Stomach (tissue), 9 donors: ENCODE data around the gene SELE. TPM values are rescaled to one million over a fixed set of nuclear protein-coding genes. Genes with fewer than 3 reads are reported as not detected.

ENCODE experiments used
- DNase-seq, 2 donors: peaks; one replicate each; pipeline versions ENCODE4 v3.0.0 to v3.0.0-alpha.2; 2013 to 2019
- H3K27ac ChIP-seq, 5 donors: fragments of 200-600 bp in 4 of 5; sonication (generic) in 4 of 5; one replicate each; pipeline ENCODE4 v1.5.1; 2013 to 2019; ENCODE audit warnings: mild to moderate bottlenecking in 1 of 5, moderate library complexity in 1 of 5
- H3K27me3 ChIP-seq, 3 donors: fragments of 200-600 bp; sonication (generic); one replicate each; pipeline ENCODE4 v1.5.1; 2017 to 2019; ENCODE audit warnings: mixed run types in 1 of 3
- H3K36me3 ChIP-seq, 4 donors: fragments of 200-600 bp; sonication (generic); 1 replicate in 3 of 4; 2 replicates in 1 of 4; pipeline ENCODE4 v1.5.1; 2016 to 2019
- H3K4me1 ChIP-seq, 4 donors: fragments of 200-600 bp; sonication (generic); one replicate each; pipeline ENCODE4 v1.5.1; 2016 to 2019
- H3K4me3 ChIP-seq, 4 donors: fragments of 200-600 bp; sonication (generic) in 3 of 4; one replicate each; pipeline ENCODE4 v1.5.1; 2016 to 2019; ENCODE audit warnings: mild to moderate bottlenecking in 1 of 4
- H3K9me3 ChIP-seq, 4 donors: fragments of 200-600 bp; sonication (generic); one replicate each; pipeline ENCODE4 v1.5.1; 2016 to 2019
- CTCF ChIP-seq, 7 experiments: fragments of 450-650 bp in 4 of 7; fragments of 200-600 bp in 3 of 7; sonication (generic) in 3 of 7; IDR thresholded peaks; one replicate each; pipeline ENCODE4 v1.5.1; 2016 to 2019; ENCODE audit warnings: antibody characterized with exemption in 7 of 7, control low read depth in 2 of 7, mild to moderate bottlenecking in 1 of 7
- EP300 ChIP-seq: sonication (generic); formaldehyde crosslinking; IDR thresholded peaks from one replicate; pipeline ENCODE4 v1.6.1; 2017; ENCODE audit warnings: antibody characterized with exemption
- POLR2A ChIP-seq, 4 donors: fragments of 450-650 bp; IDR thresholded peaks; one replicate each; pipeline ENCODE4 v1.6.1; 2016; ENCODE audit warnings: antibody characterized with exemption in 4 of 4, control low read depth in 2 of 4, mild to moderate bottlenecking in 1 of 4, moderate library complexity in 1 of 4
- POLR2AphosphoS5 ChIP-seq, 3 donors: sonication (generic); formaldehyde crosslinking; IDR thresholded peaks; one replicate each; pipeline ENCODE4 v1.6.1; 2016; ENCODE audit warnings: antibody characterized with exemption in 3 of 3
- WGBS, 5 donors: extraction: QIAGEN DNeasy Blood & Tissue Kit in 3 of 5; methylation state at CpG; one replicate each; pipeline versions ENCODE4 v1.1.5 to v1.1.7; 2013 to 2018; 5-methylcytosine and 5-hydroxymethylcytosine counted together
- intact Hi-C: fragments of 100-400 bp; cut with DNase I; formaldehyde crosslinking; loops from one replicate; pipeline ENCODE4 v1.15.1; 2023; ENCODE audit warnings: low total_unique reads
- polyA plus RNA-seq, 3 donors: library from polyadenylated mRNA; stranded (reverse); fragments of 200-250 nt; gene quantifications; one replicate each; pipeline ENCODE4 v1.2.3, GENCODE V29; 2013
- total RNA-seq, 5 donors: library from RNA; depleted of rRNA; stranded (reverse); fragments of >200 nt; gene quantifications; one replicate each; pipeline versions ENCODE4 v1.1.0 to v1.2.3, GENCODE V29; 2014 to 2016
- donor health status: healthy with polysubstance abuse.
- donor health status: Bipolar disorder and iron deficiency.
- donor health status: healthy.

SELE gene
- total and polyA plus RNA-seq, 8 donors = 0.29 to 0.87 (median 0.50) TPM; not detected in 2

GRCh38 chr1:169745015-169745861 is 11.4 kb upstream of the SELE start:
- intact Hi-C loops = no loop called here
- Histone ChIP-seq H3K36me3 (no peaks in the 10 kb centered on the region), H3K4me3 (no peak overlapping the region), H3K4me1 (no peaks in the 10 kb centered on the region), H3K27me3 (no peaks in the 10 kb centered on the region), H3K27ac (no peak overlapping the region), H3K9me3 (no peaks in the 10 kb centered on the region)
- DNase-seq = no peak
- WGBS, 5 donors = 62 to 72% (median 69%) methylated on average over 5 of the region's 5 CpGs
- TF ChIP-seq POLR2A (IDR thresholded peaks at IDR 0.05) = no peak
- no peak for TF ChIP-seq EP300

- Histone ChIP-seq H3K27ac (no peak overlapping the region), H3K36me3 (no peaks in the 10 kb centered on the region), H3K4me1 (no peaks in the 10 kb centered on the region), H3K4me3 (no peak overlapping the region), H3K9me3 (no peaks in the 10 kb centered on the region), H3K27me3 (no peaks in the 10 kb centered on the region)
- TF ChIP-seq EP300 (no peak), CTCF (IDR thresholded peaks at IDR 0.05) (no peak), POLR2A (IDR thresholded peaks at IDR 0.05) (no peak), POLR2AphosphoS5 (IDR thresholded peaks at IDR 0.05) (no peak)
- WGBS, 5 donors = 79 to 86% (median 85%) methylated on average over 6 of the region's 6 CpGs
- intact Hi-C loops = no loop called here
- no peak for DNase-seq
Measured at GRCh38 chr1:169741666-169742394, 8.0 kb upstream of the SELE start.

- Histone ChIP-seq H3K9me3 (no peaks in the 10 kb centered on the region), H3K4me1 (no peaks in the 10 kb centered on the region), H3K36me3 (no peaks in the 10 kb centered on the region), H3K27me3 (no peaks in the 10 kb centered on the region), H3K27ac (no peak overlapping the region), H3K4me3 (no peak overlapping the region)
- TF ChIP-seq CTCF (IDR thresholded peaks at IDR 0.05) (no peak), POLR2A (IDR thresholded peaks at IDR 0.05) (no peak), EP300 (no peak), POLR2AphosphoS5 (IDR thresholded peaks at IDR 0.05) (no peak)
- 43 to 54% (median 51%) methylated on average over 5 of the region's 5 CpGs for WGBS, 5 donors
- DNase-seq = peak in 1 of 2 donors; percentile 8
- intact Hi-C loops = no loop called here
Measured at GRCh38 chr1:169739980-169740379, 6.1 kb upstream of the SELE start.

- no peak for DNase-seq
- Histone ChIP-seq H3K27me3 (no peaks in the 10 kb centered on the region), H3K4me3 (no peak overlapping the region), H3K9me3 (no peaks in the 10 kb centered on the region), H3K4me1 (no peaks in the 10 kb centered on the region), H3K36me3 (no peaks in the 10 kb centered on the region), H3K27ac (no peak overlapping the region)
- TF ChIP-seq EP300 (no peak), CTCF (IDR thresholded peaks at IDR 0.05) (no peak), POLR2A (IDR thresholded peaks at IDR 0.05) (no peak), POLR2AphosphoS5 (IDR thresholded peaks at IDR 0.05) (no peak)
- WGBS, 5 donors = 72 to 76% (median 74%) methylated on average over 4 of the region's 4 CpGs
- intact Hi-C loops = no loop called here
Measured at GRCh38 chr1:169731446-169731845, 2.4 kb downstream of the SELE start.
